IMR-90 (cell line): ENCODE results near the gene SLCO3A1. TPM values are rescaled to one million over a fixed set of nuclear protein-coding genes. Genes with fewer than 3 reads are reported as not detected.
A peak's percentile ranks its signal among the peaks of the same experiment; 100 is the strongest.

ENCODE experiments used
- ATAC-seq: fragments of 200-7000 bp; cut with Tn5 transposase; 2 replicates; pipeline ENCODE4 v1.9.1; 2020; ENCODE audit warnings: low read depth, mild to moderate bottlenecking, moderate library complexity
- BruUV-seq: library from RNA; stranded (reverse); fragments of 400-500 nt; replicated peaks from 2 replicates; lab custom pipeline; 2021; lab: Mats Ljungman, UMichigan
- CTCF ChIA-PET: fragments of 300-600 bp; formaldehyde crosslinking; extraction: SDS; loops from one replicate; lab custom pipeline; 2021; ENCODE audit warnings: antibody characterized with exemption; lab: Yijun Ruan, JAX
- POLR2A ChIA-PET: fragments of 300-600 bp; sonication (Branson Sonifier 250); formaldehyde crosslinking; loops from one replicate; lab custom pipeline; 2022; ENCODE audit warnings: antibody characterized with exemption; ENCODE audit not compliant: unreplicated experiment; lab: Charles Lee
- DNase-seq: peaks from one replicate; pipeline ENCODE4 v3.0.0; 2013
- H2AFZ ChIP-seq: replicated peaks from 2 replicates; pipeline ENCODE3; 2013; ENCODE audit warnings: low read length, mild to moderate bottlenecking; ENCODE audit not compliant: poor library complexity
- H2AK5ac ChIP-seq: 2 replicates; pipeline ENCODE4 v1.6.1; 2013; ENCODE audit warnings: low read depth, low read length, inconsistent platforms
- H2AK9ac ChIP-seq: replicated peaks from 2 replicates; pipeline ENCODE3; 2013; ENCODE audit warnings: mild to moderate bottlenecking, low read depth, low read length, moderate library complexity; ENCODE audit not compliant: poor library complexity
- H2BK120ac ChIP-seq: 2 replicates; pipeline ENCODE4 v1.6.1; 2013; ENCODE audit warnings: low read depth, low read length, inconsistent platforms
- H2BK15ac ChIP-seq: 3 replicates; pipeline ENCODE4 v1.6.1; 2013; ENCODE audit warnings: low read depth, low read length, inconsistent platforms
- H2BK20ac ChIP-seq: 2 replicates; pipeline ENCODE4 v1.6.1; 2013; ENCODE audit warnings: low read depth, mild to moderate bottlenecking, inconsistent platforms, low read length, moderate library complexity
- H2BK5ac ChIP-seq: 2 replicates; pipeline ENCODE4 v1.6.1; 2013; ENCODE audit warnings: mild to moderate bottlenecking, low read depth, low read length, inconsistent platforms; ENCODE audit not compliant: poor library complexity, severe bottlenecking
- H3K14ac ChIP-seq: replicated peaks from 2 replicates; pipeline ENCODE4 v1.6.1; 2013; ENCODE audit warnings: low read depth, low read length, inconsistent platforms
- H3K18ac ChIP-seq: 2 replicates; pipeline ENCODE4 v1.6.1; 2013; ENCODE audit warnings: low read depth, low read length, control low read depth
- H3K23ac ChIP-seq: 2 replicates; pipeline ENCODE4 v1.6.1; 2013; ENCODE audit warnings: low read depth, low read length, inconsistent platforms
- H3K27ac ChIP-seq: 2 replicates; pipeline ENCODE4 v1.5.1; 2013; ENCODE audit warnings: mild to moderate bottlenecking, control low read depth, low read length; ENCODE audit not compliant: insufficient read depth
- H3K27me3 ChIP-seq: 2 replicates; pipeline ENCODE4 v1.6.1; 2013; ENCODE audit warnings: low read length; ENCODE audit not compliant: control insufficient read depth, insufficient read depth
- H3K36me3 ChIP-seq: 2 replicates; pipeline ENCODE4 v1.6.1; 2013; ENCODE audit warnings: low read length, mixed read lengths; ENCODE audit not compliant: control insufficient read depth, insufficient read depth
- H3K4ac ChIP-seq: 2 replicates; pipeline ENCODE4 v1.6.1; 2013; ENCODE audit warnings: low read depth, low read length, inconsistent platforms
- H3K4me1 ChIP-seq: 2 replicates; pipeline ENCODE4 v1.6.1; 2013; ENCODE audit warnings: low read length, mixed read lengths; ENCODE audit not compliant: control insufficient read depth, insufficient read depth
- H3K4me2 ChIP-seq: 2 replicates; pipeline ENCODE4 v1.6.1; 2013; ENCODE audit warnings: low read depth, mild to moderate bottlenecking, control low read depth, low read length, moderate library complexity
- H3K4me3 ChIP-seq: 2 replicates; pipeline ENCODE4 v1.5.1; 2013; ENCODE audit warnings: low read depth, mild to moderate bottlenecking, control low read depth, low read length, moderate library complexity; ENCODE audit not compliant: insufficient read depth
- H3K56ac ChIP-seq: 2 replicates; pipeline ENCODE4 v1.6.1; 2013; ENCODE audit warnings: low read length, inconsistent platforms; ENCODE audit not compliant: insufficient read depth; ENCODE audit errors: extremely low read depth
- H3K79me1 ChIP-seq, 2 experiments: 2 replicates each; pipeline ENCODE4 v1.6.1; 2013; ENCODE audit warnings: low read length in 2 of 2, inconsistent platforms in 1 of 2, low read depth in 1 of 2
- H3K9ac ChIP-seq: 2 replicates; pipeline ENCODE4 v1.6.1; 2013; ENCODE audit warnings: low read depth, low read length, control low read depth
- H3K9me1 ChIP-seq: 2 replicates; pipeline ENCODE4 v1.6.1; 2013; ENCODE audit warnings: low read length, inconsistent platforms; ENCODE audit not compliant: insufficient read depth
- H3K9me3 ChIP-seq: 2 replicates; pipeline ENCODE4 v1.6.1; 2013; ENCODE audit warnings: low read length; ENCODE audit not compliant: control insufficient read depth, insufficient read depth
- H4K20me1 ChIP-seq: 2 replicates; pipeline ENCODE4 v1.6.1; 2013; ENCODE audit warnings: low read length, inconsistent platforms; ENCODE audit not compliant: insufficient read depth
- H4K5ac ChIP-seq: 2 replicates; pipeline ENCODE4 v1.6.1; 2013; ENCODE audit warnings: mild to moderate bottlenecking, low read depth, low read length, control low read depth
- H4K8ac ChIP-seq, 2 experiments: 2 replicates each; pipeline ENCODE4 v1.6.1; 2013; ENCODE audit warnings: low read depth in 2 of 2, low read length in 2 of 2, control low read depth in 1 of 2, inconsistent platforms in 1 of 2
- H4K91ac ChIP-seq: 2 replicates; pipeline ENCODE4 v1.6.1; 2013; ENCODE audit warnings: low read depth, low read length, inconsistent platforms; ENCODE audit not compliant: insufficient read depth
- CEBPB ChIP-seq: IDR thresholded peaks from 2 replicates; pipeline ENCODE4 v1.6.1; 2012; ENCODE audit warnings: low read depth, low read length, improper control_type of control experiment
- CHD1 ChIP-seq: IDR thresholded peaks from 2 replicates; pipeline ENCODE4 v1.6.1; 2012; ENCODE audit warnings: low read depth, low read length, improper control_type of control experiment
- MAFK ChIP-seq: IDR thresholded peaks from 2 replicates; pipeline ENCODE4 v1.6.1; 2012; ENCODE audit warnings: low read depth, low read length, improper control_type of control experiment
- MAZ ChIP-seq: IDR thresholded peaks from 2 replicates; pipeline ENCODE4 v1.6.1; 2012; ENCODE audit warnings: low read depth, mild to moderate bottlenecking, low read length, improper control_type of control experiment, moderate library complexity, borderline replicate concordance
- POLR2A ChIP-seq: IDR thresholded peaks from 2 replicates; pipeline ENCODE4 v1.6.1; 2012; ENCODE audit warnings: mild to moderate bottlenecking, low read depth, low read length
- RAD21 ChIP-seq: IDR thresholded peaks from 2 replicates; pipeline ENCODE4 v1.6.1; 2012; ENCODE audit warnings: low read length, improper control_type of control experiment
- RCOR1 ChIP-seq: IDR thresholded peaks from 2 replicates; pipeline ENCODE4 v1.6.1; 2012; ENCODE audit warnings: mild to moderate bottlenecking, low read length, improper control_type of control experiment; ENCODE audit not compliant: insufficient replicate concordance
- SMC3 ChIP-seq: fragments of 150-350 bp; IDR thresholded peaks from 2 replicates; pipeline ENCODE4 v1.6.1; 2016; ENCODE audit warnings: low read depth, mild to moderate bottlenecking, antibody characterized with exemption, low read length, moderate library complexity
- WGBS, 2 experiments: methylation state at CpG; one replicate each; pipeline versions ENCODE4 v1.1.5 to v1.1.7; 2013; ENCODE audit warnings: missing lambda C conversion rate in 2 of 2; ENCODE audit not compliant: insufficient read length in 1 of 2; ENCODE audit errors: extremely low coverage in 2 of 2; 5-methylcytosine and 5-hydroxymethylcytosine counted together
- dilution Hi-C: fragments of 300-500 bp; cut with HindIII; formaldehyde crosslinking; loops from one replicate; pipeline ENCODE4 v1.14.3; 2018; ENCODE audit warnings: low sequenced_read_pairs; ENCODE audit not compliant: unreplicated experiment
- in situ Hi-C: fragments of 300-500 bp; cut with MboI; formaldehyde crosslinking; loops from 3 replicates; pipeline ENCODE4 v1.14.3; 2019; ENCODE audit warnings: low sequenced_read_pairs, inconsistent platforms, mixed read lengths
- intact Hi-C: fragments of 100-400 bp; cut with micrococcal nuclease; formaldehyde crosslinking; loops from 2 replicates; pipeline ENCODE4 v1.10.0; 2022
- polyA plus RNA-seq, 3 experiments: library from polyadenylated mRNA; depleted of rRNA; stranded (reverse); fragments of >200 nt; gene quantifications; 2 replicates each; pipeline ENCODE4 v1.2.3, GENCODE V29; 2012; ENCODE audit warnings: low replicate concordance in 1 of 3
- total RNA-seq: library from RNA; depleted of rRNA; stranded (reverse); fragments of >200 nt; gene quantifications from 2 replicates; pipeline ENCODE4 v1.2.3, GENCODE V29; 2012
- TF ChIP-seq, protein P1 (sequence below): conservative IDR thresholded peaks from 2 replicates; pipeline ENCODE4 v1.5.1; 2012; ENCODE audit warnings: mild to moderate bottlenecking, low read depth, low read length, improper control_type of control experiment

SLCO3A1 gene
- total and polyA plus RNA-seq, 2 of the 4 experiments (the other 2 are of a cell fraction): 4.7 to 8.1 TPM

DNA sequence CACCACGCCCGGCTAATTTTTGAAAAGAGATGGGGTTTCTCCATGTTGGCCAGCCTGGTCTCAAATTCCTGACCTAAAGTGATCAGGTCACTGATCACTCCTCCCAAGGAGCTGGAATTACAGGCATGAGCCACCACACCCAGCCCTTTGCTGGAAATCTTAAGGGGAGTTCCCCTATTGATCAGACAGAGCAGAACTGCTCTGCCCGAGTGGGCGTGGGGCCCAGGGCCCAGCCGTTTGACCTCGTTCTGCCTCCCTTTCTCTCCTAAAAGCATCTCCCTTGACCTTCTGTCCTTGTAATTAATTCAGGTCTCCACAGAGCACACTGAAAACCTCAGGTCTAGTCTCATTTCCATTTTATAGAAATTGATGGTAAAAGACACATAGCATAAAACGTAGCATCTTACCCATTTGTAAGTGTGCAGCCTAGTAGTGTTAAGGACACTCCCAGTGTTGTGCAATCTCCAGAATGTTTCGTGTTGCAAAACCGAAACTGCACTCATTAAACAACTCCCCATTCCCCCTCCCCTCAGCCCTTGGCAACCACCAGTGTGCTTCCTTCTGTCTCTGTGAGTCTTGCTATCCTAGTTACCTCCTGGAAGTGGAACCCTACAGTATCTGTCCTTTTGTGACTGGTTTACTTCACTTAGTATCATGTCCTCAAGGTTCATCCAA is 89.3 kb downstream of the SLCO3A1 start:
- ChIA-PET CTCF (interaction anchor here (0.6 kb wide), 1 partner anchor 204 kb away, joined by 3 read pairs; no protein-coding TSS in a partner anchor), POLR2A (no interaction called here)
- Histone ChIP-seq H3K9me1 (no peaks in the 10 kb centered on the region), H3K14ac (0 out of 2 replicates have a peak overlapping the region, but pooled peaks have one; percentile 32), H3K56ac (no peak overlapping the region), H2BK20ac (no peak overlapping the region), H3K4me3 (no peak overlapping the region), H2AK9ac (no peak overlapping the region), H4K8ac (no peak overlapping the region), H3K27ac (peak overlapping the region; percentile 21; the same call in 1 of the 2 replicates), H2BK120ac (no peak overlapping the region), H3K4me2 (peak overlapping the region; percentile 63), H3K23ac (no peak overlapping the region), H3K9me3 (no peaks in the 10 kb centered on the region), H4K91ac (no peak overlapping the region), H3K27me3 (no peaks in the 10 kb centered on the region), H4K5ac (no peak overlapping the region; the same call in 1 of the 2 replicates), H2AFZ (peak overlapping the region; percentile 36), H3K18ac (peak overlapping the region; percentile 12; the same call in 1 of the 2 replicates), H3K4ac (peak overlapping the region; percentile 36; the same call in 1 of the 2 replicates), H3K36me3 (no peaks in the 10 kb centered on the region), H2BK5ac (no peak overlapping the region), H3K9ac (no peak overlapping the region), H3K79me1 (peaks cover 3 to 11% of the 10 kb centered on the region in 2 experiments; a peak in 1 of 4 replicates), H2AK5ac (no peak overlapping the region), H3K4me1 (peaks cover 5% of the 10 kb centered on the region; the same call in 1 of the 2 replicates), H4K20me1 (no peaks in the 10 kb centered on the region), H2BK15ac (no peak overlapping the region)
- DNase-seq (peak; percentile 89), ATAC-seq (peak; percentile 93)
- intact Hi-C loops: loop anchor here (2.0 to 10.0 kb wide), 3 partner anchors 90 to 638 kb away; partner anchors contain the start of gene SLCO3A1
- in situ Hi-C loops: no loop called here
- TF ChIP-seq RAD21: no peak
- peak; percentile 100 for TF ChIP-seq CEBPB
- TF ChIP-seq RCOR1: no peak
- TF ChIP-seq CHD1: no peak
- TF ChIP-seq SMC3: no peak
- no peak for TF ChIP-seq MAFK
- TF ChIP-seq MAZ: peak; percentile 94
- TF ChIP-seq, protein P1, sequence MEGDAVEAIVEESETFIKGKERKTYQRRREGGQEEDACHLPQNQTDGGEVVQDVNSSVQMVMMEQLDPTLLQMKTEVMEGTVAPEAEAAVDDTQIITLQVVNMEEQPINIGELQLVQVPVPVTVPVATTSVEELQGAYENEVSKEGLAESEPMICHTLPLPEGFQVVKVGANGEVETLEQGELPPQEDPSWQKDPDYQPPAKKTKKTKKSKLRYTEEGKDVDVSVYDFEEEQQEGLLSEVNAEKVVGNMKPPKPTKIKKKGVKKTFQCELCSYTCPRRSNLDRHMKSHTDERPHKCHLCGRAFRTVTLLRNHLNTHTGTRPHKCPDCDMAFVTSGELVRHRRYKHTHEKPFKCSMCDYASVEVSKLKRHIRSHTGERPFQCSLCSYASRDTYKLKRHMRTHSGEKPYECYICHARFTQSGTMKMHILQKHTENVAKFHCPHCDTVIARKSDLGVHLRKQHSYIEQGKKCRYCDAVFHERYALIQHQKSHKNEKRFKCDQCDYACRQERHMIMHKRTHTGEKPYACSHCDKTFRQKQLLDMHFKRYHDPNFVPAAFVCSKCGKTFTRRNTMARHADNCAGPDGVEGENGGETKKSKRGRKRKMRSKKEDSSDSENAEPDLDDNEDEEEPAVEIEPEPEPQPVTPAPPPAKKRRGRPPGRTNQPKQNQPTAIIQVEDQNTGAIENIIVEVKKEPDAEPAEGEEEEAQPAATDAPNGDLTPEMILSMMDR: no peak
- no peak for TF ChIP-seq POLR2A
- no TSS peak for BruUV-seq
- whole genome bisulfite sequencing, 2 experiments: no CpG with 5 or more reads among the region's 9 CpGs
- dilution Hi-C loops: no loop called here
